ENCODE measurements around the gene EPB41L1. TPM values are rescaled to one million over a fixed set of nuclear protein-coding genes. Genes with fewer than 3 reads are reported as not detected.

EPB41L1 gene
- total RNA-seq, 1 donor from 2014 or later, result 32.7 TPM

DNA sequence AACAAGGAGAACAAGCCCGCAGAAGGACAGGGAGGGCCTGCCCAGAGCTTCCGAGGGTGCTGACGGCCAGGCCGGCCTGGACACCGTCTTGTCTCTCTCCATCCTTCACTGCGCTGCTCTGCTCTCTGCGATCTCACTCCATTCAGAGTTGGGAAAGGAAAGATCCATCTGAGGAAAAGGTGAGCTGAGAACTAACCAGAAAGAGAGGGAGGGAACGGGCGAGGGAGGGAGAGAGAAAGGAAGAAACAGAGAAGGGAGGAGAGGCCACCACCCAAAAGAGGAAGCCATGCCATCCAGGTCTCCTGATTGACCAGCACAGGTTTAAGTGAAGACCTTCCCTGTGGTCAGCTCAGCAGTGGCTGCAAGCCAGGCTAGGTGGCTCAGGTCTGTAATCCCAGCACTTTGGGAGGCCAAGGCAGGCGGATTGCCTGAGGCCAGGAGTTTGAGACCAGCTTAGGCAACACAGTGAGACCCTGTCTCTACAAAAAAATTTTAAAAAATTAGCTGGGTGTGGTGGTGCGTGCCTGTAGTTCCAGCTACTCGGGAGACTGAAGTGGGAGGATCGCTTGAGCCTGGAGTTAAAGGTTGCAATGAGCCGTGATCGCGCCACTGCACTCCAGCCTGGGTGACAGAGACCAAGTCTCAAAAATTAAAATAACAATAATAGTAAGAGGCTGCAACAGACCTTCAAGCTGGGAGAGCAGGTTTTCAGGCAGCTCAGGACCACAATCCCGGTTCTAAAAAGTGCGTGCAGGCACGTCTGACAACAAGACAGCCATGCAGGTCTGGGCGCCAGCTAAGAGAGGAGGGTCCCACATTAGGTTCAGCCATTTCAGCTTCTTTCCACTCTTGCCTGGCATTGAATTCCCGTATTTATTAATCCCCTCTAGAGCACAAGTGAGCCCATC lies 117.4 kb downstream of the EPB41L1 start:
- H3K36me3 Mint-ChIP-seq, result no peaks in the 10 kb centered on the region
- no peaks in the 10 kb centered on the region for H3K27me3 ChIP-seq
- peak overlapping the region; percentile 3 for H2AFZ ChIP-seq (replicated peaks)
- H3K79me2 ChIP-seq (ENCODE audit: low read depth), result no peaks in the 10 kb centered on the region
- no peaks in the 10 kb centered on the region for H3K9me3 ChIP-seq (ENCODE audit: low read depth)
- no peaks in the 10 kb centered on the region for H3K36me3 ChIP-seq
- no peak overlapping the region for H3K4me2 ChIP-seq
- H3K27ac ChIP-seq, result no peak overlapping the region
- peaks cover 19% of the 10 kb centered on the region for H3K4me1 ChIP-seq
- peaks cover 3% of the 10 kb centered on the region for H3K27me3 Mint-ChIP-seq (ENCODE audit: insufficient read depth, low read depth)
- DNase-seq (ENCODE audit: low spot score), result no peak
- peak overlapping the region; percentile 46 for H3K4me3 Mint-ChIP-seq
- peak overlapping the region; percentile 32 for H3K27ac Mint-ChIP-seq
- H4K20me1 ChIP-seq (ENCODE audit: low read depth), result no peaks in the 10 kb centered on the region
- H3K9me3 Mint-ChIP-seq, result no peaks in the 10 kb centered on the region
- no peak overlapping the region for H3K9ac ChIP-seq
- no peaks in the 10 kb centered on the region for H3F3A ChIP-seq (ENCODE audit: low read depth)
- H3K4me1 Mint-ChIP-seq, result peaks cover 46% of the 10 kb centered on the region
- TF ChIP-seq, protein P1, sequence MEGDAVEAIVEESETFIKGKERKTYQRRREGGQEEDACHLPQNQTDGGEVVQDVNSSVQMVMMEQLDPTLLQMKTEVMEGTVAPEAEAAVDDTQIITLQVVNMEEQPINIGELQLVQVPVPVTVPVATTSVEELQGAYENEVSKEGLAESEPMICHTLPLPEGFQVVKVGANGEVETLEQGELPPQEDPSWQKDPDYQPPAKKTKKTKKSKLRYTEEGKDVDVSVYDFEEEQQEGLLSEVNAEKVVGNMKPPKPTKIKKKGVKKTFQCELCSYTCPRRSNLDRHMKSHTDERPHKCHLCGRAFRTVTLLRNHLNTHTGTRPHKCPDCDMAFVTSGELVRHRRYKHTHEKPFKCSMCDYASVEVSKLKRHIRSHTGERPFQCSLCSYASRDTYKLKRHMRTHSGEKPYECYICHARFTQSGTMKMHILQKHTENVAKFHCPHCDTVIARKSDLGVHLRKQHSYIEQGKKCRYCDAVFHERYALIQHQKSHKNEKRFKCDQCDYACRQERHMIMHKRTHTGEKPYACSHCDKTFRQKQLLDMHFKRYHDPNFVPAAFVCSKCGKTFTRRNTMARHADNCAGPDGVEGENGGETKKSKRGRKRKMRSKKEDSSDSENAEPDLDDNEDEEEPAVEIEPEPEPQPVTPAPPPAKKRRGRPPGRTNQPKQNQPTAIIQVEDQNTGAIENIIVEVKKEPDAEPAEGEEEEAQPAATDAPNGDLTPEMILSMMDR (IDR thresholded peaks at IDR 0.05), result no peak
- TF ChIP-seq EZH2 (IDR thresholded peaks at IDR 0.05) (no peak), EZH2phosphoT487 (IDR thresholded peaks at IDR 0.05) (no peak)
- H3K4me3 ChIP-seq, result no peak overlapping the region

DNA sequence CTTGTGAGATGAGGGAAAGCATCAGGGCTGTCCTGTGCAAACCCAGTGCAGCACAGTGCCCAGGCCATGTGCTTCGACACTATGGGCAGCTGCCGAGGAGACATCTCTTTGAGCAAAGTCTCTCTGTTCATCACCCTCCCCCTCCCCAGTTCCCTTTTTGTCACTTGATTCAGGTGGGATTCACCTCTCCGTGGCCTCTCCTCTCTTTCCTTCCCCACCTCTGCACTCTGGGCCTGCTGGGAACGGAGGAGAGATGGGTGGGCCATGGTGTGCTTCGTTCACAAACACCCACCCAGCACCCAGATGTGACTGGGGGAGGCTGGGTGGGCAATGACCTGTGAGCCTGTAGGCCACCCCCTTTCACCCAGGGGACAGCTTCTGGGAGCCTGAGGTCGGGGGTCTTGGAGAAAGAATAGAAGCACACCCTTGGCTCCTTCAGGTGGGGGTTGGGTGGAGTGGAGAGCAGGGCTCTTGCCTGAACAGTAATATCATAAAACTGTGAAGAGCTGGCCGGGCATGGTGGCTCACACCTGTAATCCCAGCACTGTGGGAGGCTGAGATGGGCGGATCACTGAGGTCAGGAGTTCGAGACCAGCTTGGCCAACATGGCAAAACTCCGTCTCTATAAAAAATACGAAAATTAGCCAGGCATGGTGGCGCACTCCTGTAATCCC lies 118.1 kb downstream of the EPB41L1 start:
- no peaks in the 10 kb centered on the region for H3K9me3 Mint-ChIP-seq
- no peak for DNase-seq (ENCODE audit: low spot score)
- Histone ChIP-seq H3K79me2 (ENCODE audit: low read depth) (no peaks in the 10 kb centered on the region), H3K4me3 (no peak overlapping the region), H3K36me3 (no peaks in the 10 kb centered on the region), H3K27me3 (no peaks in the 10 kb centered on the region), H2AFZ (replicated peaks) (no peak overlapping the region), H3K4me2 (no peak overlapping the region), H3K27ac (no peak overlapping the region), H3F3A (ENCODE audit: low read depth) (no peaks in the 10 kb centered on the region), H3K9ac (no peak overlapping the region), H4K20me1 (ENCODE audit: low read depth) (no peaks in the 10 kb centered on the region), H3K4me1 (peaks cover 19% of the 10 kb centered on the region), H3K9me3 (ENCODE audit: low read depth) (no peaks in the 10 kb centered on the region)
- no peak overlapping the region for H3K27ac Mint-ChIP-seq
- peaks cover 43% of the 10 kb centered on the region for H3K4me1 Mint-ChIP-seq
- H3K4me3 Mint-ChIP-seq, result peak overlapping the region; percentile 46
- TF ChIP-seq, protein P1 (IDR thresholded peaks at IDR 0.05), result no peak
- TF ChIP-seq EZH2 (IDR thresholded peaks at IDR 0.05), result no peak
- TF ChIP-seq EZH2phosphoT487 (IDR thresholded peaks at IDR 0.05), result no peak
- peaks cover 3% of the 10 kb centered on the region for H3K27me3 Mint-ChIP-seq (ENCODE audit: insufficient read depth, low read depth)
- H3K36me3 Mint-ChIP-seq, result no peaks in the 10 kb centered on the region

DNA sequence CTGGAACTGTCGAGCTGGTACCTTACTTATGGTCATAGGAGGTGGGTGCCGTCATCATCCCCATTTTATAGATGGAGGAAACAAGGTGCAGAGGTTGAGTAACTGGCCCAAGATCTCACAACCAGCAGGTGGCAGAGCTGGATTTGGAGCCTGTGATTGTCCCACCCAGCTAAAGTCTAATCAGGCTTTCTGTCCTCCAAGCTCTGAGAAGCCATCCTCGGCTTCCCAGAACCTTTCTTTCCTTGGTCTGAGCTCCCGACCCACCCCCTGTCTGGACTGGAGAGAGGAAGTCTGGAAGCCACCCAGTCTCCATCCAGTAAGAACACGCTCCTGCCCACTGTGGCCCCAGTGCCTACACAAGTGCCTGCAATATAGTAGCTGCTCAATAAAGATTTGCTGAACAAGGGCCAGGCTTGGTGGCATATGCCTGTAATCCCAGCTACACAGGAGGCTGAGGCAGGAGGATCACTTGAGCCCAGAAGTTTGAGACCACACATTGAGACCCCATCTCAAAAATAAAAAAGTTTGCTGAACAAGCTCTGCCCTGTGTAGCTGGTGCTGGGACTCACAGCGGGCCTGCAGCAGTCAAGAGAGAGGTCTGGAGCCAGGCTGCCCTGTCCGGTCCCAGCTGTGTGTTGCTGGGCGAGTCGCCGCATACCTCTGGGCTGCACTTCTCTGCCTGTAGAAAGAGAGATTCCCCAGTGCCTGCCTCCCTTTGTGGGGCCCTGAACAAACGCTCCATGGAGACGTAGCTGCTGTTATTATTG lies 119.1 kb downstream of the EPB41L1 start:
- H3K4me3 Mint-ChIP-seq, result no peak overlapping the region
- no peak overlapping the region for H3K27ac ChIP-seq

More for the DNA sequence above, 119.1 kb downstream of the EPB41L1 start:
- Mint-ChIP-seq H3K4me1 (peaks cover 37% of the 10 kb centered on the region), H3K9me3 (no peaks in the 10 kb centered on the region), H3K27ac (peak overlapping the region; percentile 79), H3K27me3 (ENCODE audit: insufficient read depth, low read depth) (peaks cover 3% of the 10 kb centered on the region), H3K36me3 (no peaks in the 10 kb centered on the region)
- Histone ChIP-seq H3K9me3 (ENCODE audit: low read depth) (no peaks in the 10 kb centered on the region), H3K4me1 (peaks cover 16% of the 10 kb centered on the region), H3K27me3 (no peaks in the 10 kb centered on the region), H3F3A (ENCODE audit: low read depth) (no peaks in the 10 kb centered on the region), H3K4me3 (no peak overlapping the region), H3K36me3 (no peaks in the 10 kb centered on the region), H3K79me2 (ENCODE audit: low read depth) (no peaks in the 10 kb centered on the region), H3K9ac (no peak overlapping the region), H4K20me1 (ENCODE audit: low read depth) (no peaks in the 10 kb centered on the region), H2AFZ (replicated peaks) (peak overlapping the region; percentile 50), H3K4me2 (peak overlapping the region; percentile 13)
- TF ChIP-seq, protein P1 (IDR thresholded peaks at IDR 0.05), result peak; percentile 20
- no peak for TF ChIP-seq EZH2phosphoT487 (IDR thresholded peaks at IDR 0.05)
- DNase-seq (ENCODE audit: low spot score), result peak; percentile 28
